Ectodermal cell (in vitro differentiated cells): ENCODE measurements around the gene ENTPD1.
A peak's percentile ranks its signal among the peaks of the same experiment; 100 is the strongest.
"Not testable (repeated sequence)": the region's sequence is repeated elsewhere in the genome, so short reads cannot be mapped to it uniquely, and the experiment has no call there.

Experiments
- H3K27ac ChIP-seq: 2 replicates; pipeline ENCODE4 v1.7.0; 2013; ENCODE audit warnings: mild to moderate bottlenecking, low read depth, low read length; ENCODE audit not compliant: insufficient read depth, poor library complexity, severe bottlenecking
- H3K27me3 ChIP-seq: 2 replicates; pipeline ENCODE4 v1.7.0; 2013; ENCODE audit warnings: mild to moderate bottlenecking, low read length; ENCODE audit not compliant: insufficient read depth, control insufficient read depth, poor library complexity, severe bottlenecking
- H3K36me3 ChIP-seq: one replicate; pipeline ENCODE4 v1.7.0; 2013; ENCODE audit warnings: low read length; ENCODE audit not compliant: control insufficient read depth, insufficient read depth
- H3K4me1 ChIP-seq: one replicate; pipeline ENCODE4 v1.7.0; 2013; ENCODE audit warnings: low read length; ENCODE audit not compliant: control insufficient read depth, insufficient read depth
- H3K4me3 ChIP-seq: 2 replicates; pipeline ENCODE4 v1.7.0; 2013; ENCODE audit warnings: low read depth, low read length, control low read depth; ENCODE audit not compliant: insufficient read depth
- H3K9me3 ChIP-seq: 2 replicates; pipeline ENCODE4 v1.7.0; 2013; ENCODE audit warnings: mild to moderate bottlenecking, low read length, moderate library complexity; ENCODE audit not compliant: control insufficient read depth
- WGBS, 2 experiments: methylation state at CpG; one replicate each; pipeline ENCODE4 v1.1.7; 2013; ENCODE audit warnings: missing lambda C conversion rate in 2 of 2; 5-methylcytosine and 5-hydroxymethylcytosine counted together

Gene ENTPD1

GRCh38 chr10:95729323-95730055 lies 26.5 kb upstream of the ENTPD1 start:
- no peak overlapping the region for H3K4me3 ChIP-seq

GRCh38 chr10:95730233-95730632 lies 25.7 kb upstream of the ENTPD1 start:
- Histone ChIP-seq H3K36me3 (no peaks in the 10 kb centered on the region), H3K9me3 (no peaks in the 10 kb centered on the region), H3K27me3 (no peaks in the 10 kb centered on the region), H3K4me1 (no peaks in the 10 kb centered on the region), H3K27ac (no peak overlapping the region), H3K4me3 (no peak overlapping the region)
- 88 to 89% methylated on average over 1 of the region's 1 CpG for WGBS, 2 experiments

More at GRCh38 chr10:95729323-95730055, 26.5 kb upstream of the ENTPD1 start:
- H3K4me1 ChIP-seq = no peaks in the 10 kb centered on the region
- H3K36me3 ChIP-seq = no peaks in the 10 kb centered on the region
- H3K27ac ChIP-seq = no peak overlapping the region
- H3K27me3 ChIP-seq = no peaks in the 10 kb centered on the region
- H3K9me3 ChIP-seq = no peaks in the 10 kb centered on the region
- WGBS, 2 experiments = 90% methylated on average over 3 of the region's 3 CpGs

- H3K27me3 ChIP-seq, H3K36me3 ChIP-seq, H3K4me1 ChIP-seq, H3K27ac ChIP-seq, H3K9me3 ChIP-seq, H3K4me3 ChIP-seq: not testable (repeated sequence)
- 94 to 95% methylated on average over 6 of the region's 6 CpGs for WGBS, 2 experiments
Measured at GRCh38 chr10:95732907-95733306, 23.1 kb upstream of the ENTPD1 start.

- no peaks in the 10 kb centered on the region for H3K9me3 ChIP-seq
- H3K4me3 ChIP-seq = no peak overlapping the region
- H3K36me3 ChIP-seq = no peaks in the 10 kb centered on the region
- peaks cover 3% of the 10 kb centered on the region for H3K4me1 ChIP-seq
- H3K27me3 ChIP-seq = no peaks in the 10 kb centered on the region
- WGBS, 2 experiments = 85 to 97% methylated on average over 3 of the region's 3 CpGs
- H3K27ac ChIP-seq = no peak overlapping the region
Measured at GRCh38 chr10:95739056-95739455, 16.9 kb upstream of the ENTPD1 start.

- Histone ChIP-seq H3K27ac (no peak overlapping the region), H3K36me3 (no peaks in the 10 kb centered on the region)
- WGBS, 2 experiments = 67 to 68% methylated on average over 5 to 6 of the region's 6 CpGs
Measured at GRCh38 chr10:95741807-95742467, 14.0 kb upstream of the ENTPD1 start.

GRCh38 chr10:95742485-95742884 lies 13.5 kb upstream of the ENTPD1 start:
- no peaks in the 10 kb centered on the region for H3K36me3 ChIP-seq
- no peaks in the 10 kb centered on the region for H3K27me3 ChIP-seq
- H3K9me3 ChIP-seq = no peaks in the 10 kb centered on the region
- peaks cover 3% of the 10 kb centered on the region for H3K4me1 ChIP-seq
- H3K4me3 ChIP-seq = no peak overlapping the region
- 93 to 97% methylated on average over 2 to 3 of the region's 3 CpGs for WGBS, 2 experiments
- H3K27ac ChIP-seq = no peak overlapping the region

More at GRCh38 chr10:95741807-95742467, 14.0 kb upstream of the ENTPD1 start:
- Histone ChIP-seq H3K9me3 (no peaks in the 10 kb centered on the region), H3K4me1 (peaks cover 3% of the 10 kb centered on the region), H3K27me3 (no peaks in the 10 kb centered on the region), H3K4me3 (no peak overlapping the region)

GRCh38 chr10:95742962-95743535 lies 12.9 kb upstream of the ENTPD1 start:
- H3K9me3 ChIP-seq = no peaks in the 10 kb centered on the region
- no peak overlapping the region for H3K4me3 ChIP-seq
- H3K36me3 ChIP-seq = no peaks in the 10 kb centered on the region
- peaks cover 3% of the 10 kb centered on the region for H3K4me1 ChIP-seq
- H3K27me3 ChIP-seq = no peaks in the 10 kb centered on the region
- 96 to 100% methylated on average over 2 of the region's 2 CpGs for WGBS, 2 experiments
- no peak overlapping the region for H3K27ac ChIP-seq

- Histone ChIP-seq H3K36me3 (no peaks in the 10 kb centered on the region), H3K27me3 (no peaks in the 10 kb centered on the region), H3K9me3 (no peaks in the 10 kb centered on the region), H3K4me1 (peaks cover 3% of the 10 kb centered on the region), H3K4me3 (no peak overlapping the region), H3K27ac (no peak overlapping the region)
- WGBS, 2 experiments = 87 to 91% methylated on average over 2 of the region's 2 CpGs
Measured at GRCh38 chr10:95745501-95745900, 10.5 kb upstream of the ENTPD1 start.

GRCh38 chr10:95748349-95748748 lies 7.6 kb upstream of the ENTPD1 start:
- no peaks in the 10 kb centered on the region for H3K4me1 ChIP-seq
- H3K27me3 ChIP-seq = no peaks in the 10 kb centered on the region
- no peaks in the 10 kb centered on the region for H3K36me3 ChIP-seq
- no peak overlapping the region for H3K27ac ChIP-seq
- H3K9me3 ChIP-seq = no peaks in the 10 kb centered on the region
- H3K4me3 ChIP-seq = no peak overlapping the region

GRCh38 chr10:95755511-95756004 lies 405 bp upstream of the ENTPD1 start:
- Histone ChIP-seq H3K4me3 (peak overlapping the region; percentile 7), H3K36me3 (no peaks in the 10 kb centered on the region), H3K27ac (no peak overlapping the region), H3K9me3 (no peaks in the 10 kb centered on the region), H3K4me1 (no peaks in the 10 kb centered on the region), H3K27me3 (no peaks in the 10 kb centered on the region)
- 60 to 61% methylated on average over 6 to 8 of the region's 8 CpGs for WGBS, 2 experiments
